Esophagus muscularis mucosa (tissue), 4 donors: ENCODE measurements around the gene DLG5. TPM values are rescaled to one million over a fixed set of nuclear protein-coding genes. Genes with fewer than 3 reads are reported as not detected.

Experiments
- DNase-seq: peaks from one replicate; pipeline ENCODE4 v3.0.0-alpha.2; 2017; ENCODE audit errors: extremely low spot score
- H3K27ac ChIP-seq, 4 donors: fragments of 200-600 bp; sonication (generic); replicated peaks in 1 of 4; 1 replicate in 3 of 4; 2 replicates in 1 of 4; pipeline ENCODE4 v1.5.1; 2016 to 2019; ENCODE audit warnings: mild to moderate bottlenecking in 1 of 4
- H3K27me3 ChIP-seq, 4 donors: fragments of 200-600 bp; sonication (generic); one replicate each; pipeline versions ENCODE4 v1.5.1 to v1.6.0; 2016 to 2019
- H3K36me3 ChIP-seq, 4 donors: fragments of 200-600 bp; sonication (generic); one replicate each; pipeline ENCODE4 v1.5.1; 2016 to 2019
- H3K4me1 ChIP-seq, 4 donors: fragments of 200-600 bp; sonication (generic); one replicate each; pipeline ENCODE4 v1.5.1; 2016 to 2019
- H3K4me3 ChIP-seq, 4 donors: fragments of 200-600 bp; sonication (generic); 1 replicate in 2 of 4; 2 replicates in 2 of 4; pipeline ENCODE4 v1.5.1; 2016 to 2019; ENCODE audit warnings: mild to moderate bottlenecking in 4 of 4, moderate library complexity in 1 of 4
- H3K9me3 ChIP-seq, 4 donors: fragments of 200-600 bp; sonication (generic); 1 replicate in 3 of 4; 2 replicates in 1 of 4; pipeline ENCODE4 v1.5.1; 2016 to 2019
- EP300 ChIP-seq: sonication (generic); formaldehyde crosslinking; IDR thresholded peaks from one replicate; pipeline ENCODE4 v1.6.1; 2017; ENCODE audit warnings: antibody characterized with exemption
- POLR2A ChIP-seq: fragments of 450-650 bp; IDR thresholded peaks from one replicate; pipeline ENCODE4 v1.6.1; 2017; ENCODE audit warnings: antibody characterized with exemption, moderate library complexity, mild to moderate bottlenecking, low read depth
- POLR2AphosphoS5 ChIP-seq, 2 donors: sonication (generic); formaldehyde crosslinking; IDR thresholded peaks; one replicate each; pipeline ENCODE4 v1.6.1; 2017; ENCODE audit warnings: antibody characterized with exemption in 2 of 2
- WGBS: methylation state at CpG from one replicate; pipeline ENCODE4 v1.1.5; 2018; 5-methylcytosine and 5-hydroxymethylcytosine counted together
- intact Hi-C: fragments of 100-400 bp; cut with DNase I; formaldehyde crosslinking; loops from one replicate; pipeline ENCODE4 v1.15.1; 2023
- total RNA-seq, 4 donors: library from RNA; depleted of rRNA; stranded (reverse); fragments of >200 nt; gene quantifications; one replicate each; pipeline versions ENCODE4 v1.1.0 to v1.2.1, GENCODE V29; 2016
- TF ChIP-seq, protein P1 (sequence below), 3 experiments: fragments of 200-600 bp in 2 of 3; fragments of 450-650 bp in 1 of 3; sonication (generic) in 2 of 3; IDR thresholded peaks; one replicate each; pipeline ENCODE4 v1.5.1; 2017 to 2019; ENCODE audit warnings: antibody characterized with exemption in 3 of 3, mild to moderate bottlenecking in 2 of 3, moderate library complexity in 1 of 3

Gene DLG5, protein sequence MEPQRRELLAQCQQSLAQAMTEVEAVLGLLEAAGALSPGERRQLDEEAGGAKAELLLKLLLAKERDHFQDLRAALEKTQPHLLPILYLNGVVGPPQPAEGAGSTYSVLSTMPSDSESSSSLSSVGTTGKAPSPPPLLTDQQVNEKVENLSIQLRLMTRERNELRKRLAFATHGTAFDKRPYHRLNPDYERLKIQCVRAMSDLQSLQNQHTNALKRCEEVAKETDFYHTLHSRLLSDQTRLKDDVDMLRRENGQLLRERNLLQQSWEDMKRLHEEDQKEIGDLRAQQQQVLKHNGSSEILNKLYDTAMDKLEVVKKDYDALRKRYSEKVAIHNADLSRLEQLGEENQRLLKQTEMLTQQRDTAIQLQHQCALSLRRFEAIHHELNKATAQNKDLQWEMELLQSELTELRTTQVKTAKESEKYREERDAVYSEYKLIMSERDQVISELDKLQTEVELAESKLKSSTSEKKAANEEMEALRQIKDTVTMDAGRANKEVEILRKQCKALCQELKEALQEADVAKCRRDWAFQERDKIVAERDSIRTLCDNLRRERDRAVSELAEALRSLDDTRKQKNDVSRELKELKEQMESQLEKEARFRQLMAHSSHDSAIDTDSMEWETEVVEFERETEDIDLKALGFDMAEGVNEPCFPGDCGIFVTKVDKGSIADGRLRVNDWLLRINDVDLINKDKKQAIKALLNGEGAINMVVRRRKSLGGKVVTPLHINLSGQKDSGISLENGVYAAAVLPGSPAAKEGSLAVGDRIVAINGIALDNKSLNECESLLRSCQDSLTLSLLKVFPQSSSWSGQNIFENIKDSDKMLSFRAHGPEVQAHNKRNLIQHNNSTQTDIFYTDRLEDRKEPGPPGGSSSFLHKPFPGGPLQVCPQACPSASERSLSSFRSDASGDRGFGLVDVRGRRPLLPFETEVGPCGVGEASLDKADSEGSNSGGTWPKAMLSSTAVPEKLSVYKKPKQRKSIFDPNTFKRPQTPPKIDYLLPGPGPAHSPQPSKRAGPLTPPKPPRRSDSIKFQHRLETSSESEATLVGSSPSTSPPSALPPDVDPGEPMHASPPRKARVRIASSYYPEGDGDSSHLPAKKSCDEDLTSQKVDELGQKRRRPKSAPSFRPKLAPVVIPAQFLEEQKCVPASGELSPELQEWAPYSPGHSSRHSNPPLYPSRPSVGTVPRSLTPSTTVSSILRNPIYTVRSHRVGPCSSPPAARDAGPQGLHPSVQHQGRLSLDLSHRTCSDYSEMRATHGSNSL (N-terminal part only)
- total RNA-seq: 100 to 1,000 TPM in 1 of 4 donors, 10 to 100 TPM in 3; 55.7 to 120 (median 76.6) TPM

DNA sequence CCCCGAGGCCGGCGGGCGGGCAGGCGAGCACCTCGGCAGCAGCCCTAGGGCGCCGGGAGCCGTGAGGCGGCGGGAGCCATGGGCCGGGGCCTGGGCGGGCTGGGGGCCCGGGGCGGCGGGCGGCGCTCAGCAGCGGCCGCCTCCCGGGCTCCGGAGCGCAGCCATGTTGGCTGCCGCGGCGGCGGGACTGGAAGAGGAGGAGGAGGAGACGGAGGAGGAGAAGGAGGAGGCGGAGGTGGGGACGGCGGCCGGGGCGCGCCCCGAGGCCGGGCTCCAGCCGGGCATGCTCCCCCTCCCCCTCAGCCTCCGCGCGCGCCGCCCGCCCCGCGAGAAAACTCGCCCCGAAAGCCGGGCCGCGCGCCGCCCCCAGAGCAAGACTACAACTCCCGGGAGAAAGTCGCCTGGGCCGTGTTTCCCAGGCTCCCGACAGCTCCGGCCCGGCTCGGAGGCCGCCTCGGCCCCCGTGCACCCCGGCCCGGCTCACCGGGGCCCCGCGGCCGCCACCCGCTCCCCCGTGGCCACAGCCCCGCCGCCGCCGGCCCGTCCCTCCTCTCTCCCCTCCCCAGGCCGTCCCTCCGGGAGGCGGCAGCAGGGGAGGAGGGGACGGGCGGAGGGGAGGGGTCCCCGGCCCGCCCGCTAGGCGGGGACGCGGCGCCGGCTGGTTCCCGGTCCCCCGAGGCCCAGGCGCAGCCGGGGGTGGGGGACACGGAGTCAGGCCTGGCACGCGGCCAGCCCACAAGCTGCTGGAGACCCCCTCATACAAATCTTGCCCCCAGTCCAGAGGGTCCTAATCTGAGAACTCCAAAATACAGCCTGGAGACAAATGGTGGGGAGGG lies at the start of gene DLG5:
Gene DLG5, minus strand, starts transcription at position 190 of the 836 bp plus-strand sequence. CDS start 235 bp downstream, outside the sequence.
- H3K4me3 ChIP-seq: peak within 1 kb of the TSS; percentile 71 to 98 (median 93)
- intact Hi-C loops: loop anchor here (2.0 to 5.0 kb wide), 2 partner anchors 46 to 80 kb away; no protein-coding TSS in a partner anchor
- TF ChIP-seq POLR2A (no peak), POLR2AphosphoS5 (IDR thresholded peaks at IDR 0.05) (peak in 1 of 2 donors; percentile 83)
- no peaks in the 10 kb centered on the region for H3K36me3 ChIP-seq
- peak within 1 kb of the TSS; percentile 90 to 92 (median 91) for H3K27ac ChIP-seq
- no peak for DNase-seq
- peaks cover 24 to 57% (median 51%) of the 10 kb centered on the region in 4 donors for H3K4me1 ChIP-seq
- H3K9me3 ChIP-seq: no peaks in the 10 kb centered on the region
- 1% methylated on average over 26 of the region's 95 CpGs for WGBS
- no peaks in the 10 kb centered on the region for H3K27me3 ChIP-seq

DNA sequence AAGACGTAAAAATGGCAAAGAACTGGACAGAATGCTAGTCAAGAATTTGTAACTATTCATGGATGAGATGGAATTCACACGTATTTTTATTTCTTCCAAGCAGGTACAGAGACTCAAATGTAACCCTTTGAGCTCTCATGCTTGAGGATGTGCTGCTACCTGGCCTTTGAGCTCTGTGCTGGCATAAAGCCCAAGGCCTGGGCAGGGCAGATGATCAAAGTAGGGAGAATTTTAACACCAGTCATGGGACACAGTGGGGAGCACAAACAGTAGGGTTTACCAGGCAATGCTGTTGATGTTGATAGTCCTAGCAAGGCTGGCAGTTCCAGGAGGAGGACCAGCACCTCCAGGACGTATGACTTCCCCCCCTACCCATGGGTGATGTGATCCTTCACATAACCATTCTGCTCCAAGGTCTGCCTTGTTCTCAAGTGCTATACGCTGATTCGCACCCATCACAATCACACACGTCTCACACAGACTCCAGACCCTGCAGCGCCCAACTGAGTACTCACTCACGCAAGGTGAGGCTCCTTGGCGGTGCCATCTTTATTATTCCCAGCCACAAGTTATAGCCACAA lies 48.6 kb upstream of the DLG5 start:
- H3K27me3 ChIP-seq: no peaks in the 10 kb centered on the region
- H3K9me3 ChIP-seq: no peaks in the 10 kb centered on the region
- H3K4me1 ChIP-seq: peaks cover 14 to 48% (median 46%) of the 10 kb centered on the region in 4 donors
- 77% methylated on average over 8 of the region's 9 CpGs for WGBS
- no peak for DNase-seq
- no peak overlapping the region for H3K4me3 ChIP-seq
- intact Hi-C loops: no loop called here
- TF ChIP-seq POLR2A (no peak), POLR2AphosphoS5 (IDR thresholded peaks at IDR 0.05) (no peak), EP300 (no peak)
- TF ChIP-seq, protein P1, sequence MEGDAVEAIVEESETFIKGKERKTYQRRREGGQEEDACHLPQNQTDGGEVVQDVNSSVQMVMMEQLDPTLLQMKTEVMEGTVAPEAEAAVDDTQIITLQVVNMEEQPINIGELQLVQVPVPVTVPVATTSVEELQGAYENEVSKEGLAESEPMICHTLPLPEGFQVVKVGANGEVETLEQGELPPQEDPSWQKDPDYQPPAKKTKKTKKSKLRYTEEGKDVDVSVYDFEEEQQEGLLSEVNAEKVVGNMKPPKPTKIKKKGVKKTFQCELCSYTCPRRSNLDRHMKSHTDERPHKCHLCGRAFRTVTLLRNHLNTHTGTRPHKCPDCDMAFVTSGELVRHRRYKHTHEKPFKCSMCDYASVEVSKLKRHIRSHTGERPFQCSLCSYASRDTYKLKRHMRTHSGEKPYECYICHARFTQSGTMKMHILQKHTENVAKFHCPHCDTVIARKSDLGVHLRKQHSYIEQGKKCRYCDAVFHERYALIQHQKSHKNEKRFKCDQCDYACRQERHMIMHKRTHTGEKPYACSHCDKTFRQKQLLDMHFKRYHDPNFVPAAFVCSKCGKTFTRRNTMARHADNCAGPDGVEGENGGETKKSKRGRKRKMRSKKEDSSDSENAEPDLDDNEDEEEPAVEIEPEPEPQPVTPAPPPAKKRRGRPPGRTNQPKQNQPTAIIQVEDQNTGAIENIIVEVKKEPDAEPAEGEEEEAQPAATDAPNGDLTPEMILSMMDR (IDR thresholded peaks at IDR 0.05): no peak
- peaks cover 19 to 42% (median 39%) of the 10 kb centered on the region in 4 donors for H3K36me3 ChIP-seq
- H3K27ac ChIP-seq: peak overlapping the region; percentile 81 to 94 (median 84)

DNA sequence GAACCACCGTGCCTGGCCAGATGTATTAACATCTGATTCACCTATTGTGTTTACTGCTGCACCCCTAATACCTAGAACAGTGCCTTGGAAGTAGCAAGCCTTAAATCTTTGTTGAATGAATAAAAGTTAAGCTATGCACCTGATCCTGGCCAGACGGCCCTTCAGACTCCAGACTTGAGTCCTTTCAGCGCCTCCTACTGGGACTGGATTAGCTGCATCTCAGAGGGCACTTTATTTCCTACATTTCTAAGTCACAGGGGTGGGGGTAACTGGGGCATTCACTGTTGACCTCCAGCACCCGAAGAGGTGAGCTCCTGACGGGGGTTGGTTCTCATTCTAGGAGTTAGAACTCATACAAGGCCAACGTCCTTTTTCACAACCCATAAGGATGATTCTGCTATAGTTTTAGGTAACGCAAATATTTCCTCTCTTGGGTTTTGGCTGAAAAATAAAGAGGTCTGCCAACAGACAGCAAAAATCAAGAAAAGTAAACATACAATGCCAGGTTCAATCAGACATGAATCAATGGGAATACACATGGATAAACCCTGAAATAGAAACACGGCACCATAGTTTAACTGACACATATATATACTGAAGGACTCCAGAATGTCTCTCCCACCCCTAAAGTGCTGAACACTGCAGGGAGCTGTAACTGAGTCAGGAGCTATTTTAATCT lies 48.0 kb upstream of the DLG5 start:
- Histone ChIP-seq H3K4me3 (no peak overlapping the region), H3K4me1 (peaks cover 14 to 54% (median 51%) of the 10 kb centered on the region in 4 donors), H3K9me3 (no peaks in the 10 kb centered on the region), H3K27ac (peak overlapping the region; percentile 81 to 94 (median 84)), H3K36me3 (peaks cover 13 to 36% (median 33%) of the 10 kb centered on the region in 4 donors), H3K27me3 (no peaks in the 10 kb centered on the region)
- no peak for TF ChIP-seq POLR2A
- peak in 1 of 2 donors; percentile 23 for TF ChIP-seq POLR2AphosphoS5 (IDR thresholded peaks at IDR 0.05)
- TF ChIP-seq, protein P1 (IDR thresholded peaks at IDR 0.05): peak; percentile 46 to 58 (median 53)
- no peak for TF ChIP-seq EP300
- WGBS: 54% methylated on average over 8 of the region's 8 CpGs
- intact Hi-C loops: loop anchor here (1.0 to 5.0 kb wide), 2 partner anchors 47 to 128 kb away; partner anchors contain the start of gene DLG5
- no peak for DNase-seq

DNA sequence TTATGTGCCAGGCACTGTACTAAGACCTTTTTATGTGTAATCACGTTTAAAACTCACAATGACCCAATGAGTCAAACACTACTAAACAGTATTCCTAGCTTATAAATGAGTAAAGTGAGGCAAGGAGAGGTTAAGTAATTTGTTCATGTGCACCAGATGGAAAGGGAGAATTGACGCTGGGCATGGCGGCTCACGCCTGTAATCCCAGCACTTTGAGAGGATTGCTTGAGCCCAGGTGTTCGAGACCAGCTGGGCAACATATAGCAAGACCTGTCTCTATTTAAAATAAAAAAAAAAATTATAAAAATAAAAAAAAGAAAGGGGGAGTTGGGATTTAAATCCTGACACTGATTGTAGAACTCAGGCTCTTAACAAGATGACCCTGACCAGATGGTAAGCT lies 46.7 kb upstream of the DLG5 start:
- peaks cover 14 to 63% (median 61%) of the 10 kb centered on the region in 4 donors for H3K4me1 ChIP-seq

More for the DNA sequence above, 46.7 kb upstream of the DLG5 start:
- 82% methylated on average over 5 of the region's 5 CpGs for WGBS
- no peak overlapping the region for H3K4me3 ChIP-seq
- peak overlapping the region; percentile 81 to 94 (median 84) for H3K27ac ChIP-seq
- H3K36me3 ChIP-seq: peaks cover 5 to 23% (median 20%) of the 10 kb centered on the region in 4 donors
- TF ChIP-seq, protein P1 (IDR thresholded peaks at IDR 0.05): no peak
- TF ChIP-seq EP300 (no peak), POLR2A (no peak), POLR2AphosphoS5 (IDR thresholded peaks at IDR 0.05) (no peak)
- DNase-seq: no peak
- intact Hi-C loops: loop anchor here (5.0 kb wide), 1 partner anchor 46 kb away; the partner anchor contains the start of gene DLG5
- H3K9me3 ChIP-seq: no peaks in the 10 kb centered on the region
- H3K27me3 ChIP-seq: no peaks in the 10 kb centered on the region
